Peyer's patch (tissue), 4 donors: Measurements from ENCODE around the gene ENAM.

Source experiments
- CTCF ChIP-seq, 6 experiments: fragments of 450-650 bp in 4 of 6; fragments of 200-600 bp in 2 of 6; sonication (generic) in 1 of 6; IDR thresholded peaks; one replicate each; pipeline ENCODE4 v1.5.1; 2017 to 2019; ENCODE audit warnings: antibody characterized with exemption in 6 of 6, mild to moderate bottlenecking in 3 of 6, moderate library complexity in 1 of 6
- POLR2A ChIP-seq, 2 donors: fragments of 450-650 bp; IDR thresholded peaks; one replicate each; pipeline ENCODE4 v1.5.1; 2017; ENCODE audit warnings: antibody characterized with exemption in 2 of 2, mild to moderate bottlenecking in 2 of 2, moderate library complexity in 2 of 2

DNA sequence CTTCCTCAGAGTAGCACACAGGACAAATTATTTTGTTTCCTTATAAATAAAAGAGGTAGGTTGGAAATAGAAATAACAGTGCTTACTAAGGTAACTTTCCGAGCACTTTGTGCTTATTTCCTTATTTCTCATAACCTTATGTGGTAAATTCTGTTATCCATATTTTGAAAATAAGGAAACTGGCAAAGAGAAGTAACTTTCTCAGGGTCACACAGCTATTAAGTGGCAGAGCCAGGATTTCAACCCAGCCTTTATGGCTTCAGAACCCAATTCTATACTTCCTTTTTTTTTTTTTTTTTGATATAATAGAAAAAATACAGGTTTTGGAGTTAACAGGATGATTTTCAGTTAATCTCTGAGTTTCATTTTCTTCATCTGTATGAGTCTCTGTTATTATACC lies 63.1 kb downstream of the ENAM start:
- no peak for TF ChIP-seq CTCF (IDR thresholded peaks at IDR 0.05)
- TF ChIP-seq POLR2A (IDR thresholded peaks at IDR 0.05), result no peak
